ENCODE measurements around the gene GALNT1. TPM values are rescaled to one million over a fixed set of nuclear protein-coding genes. Genes with fewer than 3 reads are reported as not detected.

Gene GALNT1
- total and polyA plus RNA-seq, 2 of the 4 experiments (the other 2 are of a cell fraction) = 24.9 to 43.9 TPM

DNA sequence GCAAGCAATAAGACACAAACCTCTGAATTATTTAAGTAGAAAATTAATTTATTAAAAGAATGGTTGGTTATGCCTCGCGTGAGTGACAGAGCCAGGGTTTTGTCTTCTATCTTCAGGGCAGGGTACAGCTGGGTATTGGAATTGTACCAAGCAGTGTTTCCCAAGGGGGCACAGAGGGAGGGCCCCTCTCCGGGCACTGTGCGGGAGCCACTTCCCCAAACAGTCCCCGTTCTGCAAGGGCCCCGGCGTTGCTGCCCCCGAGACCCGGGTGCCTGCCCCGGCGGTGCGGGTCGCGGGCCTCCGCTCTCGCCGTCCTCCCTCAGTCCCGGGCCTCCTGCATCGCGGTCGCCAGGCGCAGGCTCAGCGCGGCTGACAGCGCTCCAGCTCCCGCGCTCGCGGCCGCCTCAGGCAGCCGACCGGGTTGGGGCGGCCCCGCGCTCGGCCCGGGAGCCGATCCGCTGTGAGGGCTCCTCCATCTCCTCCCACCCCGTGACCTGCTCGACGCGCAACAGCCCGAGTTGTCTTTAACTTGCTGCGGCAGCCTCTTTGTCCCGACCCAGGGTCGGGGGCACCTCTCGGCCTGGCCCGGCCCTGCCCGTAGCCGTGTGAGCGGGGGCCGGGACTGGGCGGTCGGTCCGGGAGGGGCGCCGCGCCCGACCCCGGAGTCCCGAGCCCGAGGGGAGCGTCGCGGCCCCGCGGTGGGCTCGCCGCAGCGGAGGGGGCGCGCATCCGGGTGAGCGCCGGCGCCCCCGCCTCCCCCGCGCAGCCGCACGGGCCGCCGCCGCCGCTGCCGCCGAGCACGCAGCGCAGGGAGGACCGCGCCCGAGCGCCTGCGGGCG lies 620 bp upstream of the GALNT1 start (continued):
- TF ChIP-seq RFX5 (IDR thresholded peaks at IDR 0.05; ENCODE audit: low read depth, low read length) (no peak), MAZ (IDR thresholded peaks at IDR 0.05; ENCODE audit: borderline replicate concordance, low read depth, low read length) (peak; percentile 8; the same call in 1 of the 2 replicates), CHD1 (IDR thresholded peaks at IDR 0.05; ENCODE audit: low read depth, low read length) (no peak)
